ENCODE results near the gene HTR3D. TPM values are rescaled to one million over a fixed set of nuclear protein-coding genes. Genes with fewer than 3 reads are reported as not detected.
"Not testable (repeated sequence)": the region's sequence is repeated elsewhere in the genome, so short reads cannot be mapped to it uniquely, and the experiment has no call there.

The HTR3D gene
- total RNA-seq, 1 experiment from 2014 or later, result not detected

DNA sequence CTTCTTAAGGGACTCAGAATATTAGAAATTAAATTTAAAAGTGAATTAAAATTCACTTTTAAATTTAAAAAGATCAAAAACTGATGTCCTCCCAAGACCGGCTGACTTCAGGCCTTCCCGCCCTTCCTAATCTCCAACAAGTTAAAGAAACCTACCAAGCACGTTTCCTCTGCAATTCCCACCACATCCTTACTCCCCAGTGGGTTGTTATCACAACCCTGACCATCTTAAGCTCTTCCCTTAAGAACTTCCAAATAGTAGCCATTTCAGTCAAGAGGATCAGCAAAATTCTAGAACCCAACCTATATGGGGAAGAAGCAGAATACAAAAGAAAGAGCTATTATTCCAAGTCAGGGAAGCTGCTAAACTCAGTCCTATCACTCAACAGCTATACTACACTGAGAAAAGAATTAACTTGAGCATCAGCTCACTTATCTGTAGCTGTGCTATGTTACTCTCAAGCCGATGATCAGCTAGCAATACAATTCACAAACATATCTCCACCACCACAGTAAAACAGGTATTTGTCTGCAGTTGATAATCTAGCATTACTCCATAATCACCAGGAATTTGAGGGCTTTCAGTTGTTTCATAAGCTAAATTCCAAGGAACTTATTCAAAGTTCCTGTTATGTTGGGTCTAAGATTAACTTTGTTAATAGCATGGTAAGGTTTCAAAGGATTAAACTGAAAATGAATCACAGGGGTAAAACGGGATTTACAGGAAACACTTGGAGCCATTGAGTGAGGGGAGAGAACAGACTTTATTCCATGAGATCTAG is 28.2 kb upstream of the HTR3D start:
- ChIA-PET CTCF (no interaction called here), POLR2A (ENCODE audit: low non-redundant PET) (no interaction called here)
- Histone ChIP-seq H3K27ac (ENCODE audit: low read depth, low read length, poor library complexity, severe bottlenecking) (no peak overlapping the region), H3K4me3 (ENCODE audit: low read depth, low read length, poor library complexity, severe bottlenecking) (no peak overlapping the region), H3K27me3 (replicated peaks; ENCODE audit: insufficient read depth, low read depth, low read length, poor library complexity) (no peaks in the 10 kb centered on the region), H3K4me1 (ENCODE audit: insufficient read depth, low read length, poor library complexity, severe bottlenecking) (peaks cover 14% of the 10 kb centered on the region), H3K9me3 (ENCODE audit: low read depth, low read length, poor library complexity, severe bottlenecking) (no peaks in the 10 kb centered on the region), H3K36me3 (ENCODE audit: insufficient read depth, low read length, poor library complexity, severe bottlenecking) (peaks cover 3% of the 10 kb centered on the region)
- TF ChIP-seq, protein P1, sequence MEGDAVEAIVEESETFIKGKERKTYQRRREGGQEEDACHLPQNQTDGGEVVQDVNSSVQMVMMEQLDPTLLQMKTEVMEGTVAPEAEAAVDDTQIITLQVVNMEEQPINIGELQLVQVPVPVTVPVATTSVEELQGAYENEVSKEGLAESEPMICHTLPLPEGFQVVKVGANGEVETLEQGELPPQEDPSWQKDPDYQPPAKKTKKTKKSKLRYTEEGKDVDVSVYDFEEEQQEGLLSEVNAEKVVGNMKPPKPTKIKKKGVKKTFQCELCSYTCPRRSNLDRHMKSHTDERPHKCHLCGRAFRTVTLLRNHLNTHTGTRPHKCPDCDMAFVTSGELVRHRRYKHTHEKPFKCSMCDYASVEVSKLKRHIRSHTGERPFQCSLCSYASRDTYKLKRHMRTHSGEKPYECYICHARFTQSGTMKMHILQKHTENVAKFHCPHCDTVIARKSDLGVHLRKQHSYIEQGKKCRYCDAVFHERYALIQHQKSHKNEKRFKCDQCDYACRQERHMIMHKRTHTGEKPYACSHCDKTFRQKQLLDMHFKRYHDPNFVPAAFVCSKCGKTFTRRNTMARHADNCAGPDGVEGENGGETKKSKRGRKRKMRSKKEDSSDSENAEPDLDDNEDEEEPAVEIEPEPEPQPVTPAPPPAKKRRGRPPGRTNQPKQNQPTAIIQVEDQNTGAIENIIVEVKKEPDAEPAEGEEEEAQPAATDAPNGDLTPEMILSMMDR (conservative IDR thresholded peaks at IDR 0.05; ENCODE audit: low read depth, low read length), result no peak
- no peak for TF ChIP-seq EZH2 (IDR thresholded peaks at IDR 0.05; ENCODE audit: borderline replicate concordance, low read depth, low read length, poor library complexity, severe bottlenecking)
- no TSS peak for BruUV-seq (replicated peaks)
- DNase-seq (ENCODE audit: low spot score), result no peak
- intact Hi-C loops (cut with micrococcal nuclease; ENCODE audit: unreplicated experiment), result no loop called here

DNA sequence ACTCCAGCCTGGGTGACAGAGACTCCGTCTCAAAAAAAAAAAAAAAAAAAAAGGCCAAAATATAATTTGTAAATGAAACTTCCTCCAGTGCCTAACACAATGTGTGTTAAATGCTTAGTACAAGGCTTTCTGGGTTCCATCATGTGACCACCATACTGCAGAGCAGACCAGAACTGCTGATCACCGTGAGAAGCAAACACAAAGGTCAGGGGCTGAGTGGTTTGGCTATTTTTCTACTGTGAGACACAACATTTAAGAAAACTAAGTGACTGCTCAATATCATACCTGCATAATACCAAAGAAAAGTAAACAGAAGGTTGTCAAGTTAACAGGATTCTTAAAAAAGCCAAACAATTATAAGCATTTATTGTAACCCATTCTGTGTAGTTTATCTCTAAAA is 27.1 kb upstream of the HTR3D start:
- H3K4me1 ChIP-seq (ENCODE audit: insufficient read depth, low read length, poor library complexity, severe bottlenecking), result peaks cover 14% of the 10 kb centered on the region
- H3K27me3 ChIP-seq (replicated peaks; ENCODE audit: insufficient read depth, low read depth, low read length, poor library complexity), result no peaks in the 10 kb centered on the region
- POLR2A ChIA-PET (ENCODE audit: low non-redundant PET), result no interaction called here
- TF ChIP-seq, protein P1 (conservative IDR thresholded peaks at IDR 0.05; ENCODE audit: low read depth, low read length), result no peak
- no peak for TF ChIP-seq EZH2 (IDR thresholded peaks at IDR 0.05; ENCODE audit: borderline replicate concordance, low read depth, low read length, poor library complexity, severe bottlenecking)
- peaks cover 3% of the 10 kb centered on the region for H3K36me3 ChIP-seq (ENCODE audit: insufficient read depth, low read length, poor library complexity, severe bottlenecking)
- no peak overlapping the region for H3K27ac ChIP-seq (ENCODE audit: low read depth, low read length, poor library complexity, severe bottlenecking)
- no peak overlapping the region for H3K4me3 ChIP-seq (ENCODE audit: low read depth, low read length, poor library complexity, severe bottlenecking)
- BruUV-seq (replicated peaks), result no TSS peak
- intact Hi-C loops (cut with micrococcal nuclease; ENCODE audit: unreplicated experiment), result no loop called here
- H3K9me3 ChIP-seq (ENCODE audit: low read depth, low read length, poor library complexity, severe bottlenecking), result no peaks in the 10 kb centered on the region
- DNase-seq (ENCODE audit: low spot score), result no peak
- CTCF ChIA-PET, result no interaction called here

DNA sequence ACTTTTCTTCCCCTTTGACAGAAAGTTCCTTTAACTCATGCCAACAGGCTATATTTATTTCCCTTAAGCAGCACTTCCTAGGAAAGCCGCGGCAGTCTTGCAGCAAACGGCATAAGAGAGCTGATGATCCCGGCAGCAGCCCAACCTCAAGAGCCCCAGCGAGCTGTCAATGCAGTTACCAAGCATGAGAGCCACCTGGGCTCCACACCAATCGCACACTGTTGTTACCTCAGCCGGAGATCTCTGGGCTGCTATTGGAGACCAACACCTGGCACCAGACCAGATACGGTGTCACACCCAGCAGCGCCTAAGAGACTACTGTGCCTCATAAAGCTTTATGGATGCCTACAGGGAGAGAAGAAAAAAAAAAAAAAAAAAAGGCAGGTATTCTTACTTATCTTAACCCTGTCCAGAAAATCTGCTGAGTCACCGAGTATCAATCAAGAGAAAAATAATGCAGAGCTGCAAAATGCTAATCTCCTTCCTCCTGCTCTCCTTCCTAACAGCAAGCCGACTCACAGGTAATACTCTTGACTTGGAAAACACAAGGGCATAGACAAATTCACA is 25.5 kb upstream of the HTR3D start:
- POLR2A ChIA-PET (ENCODE audit: low non-redundant PET), result interaction anchor here (0.5 kb wide), 1 partner anchor 1963 kb away, joined by 4 read pairs; no protein-coding TSS in a partner anchor
- no TSS peak for BruUV-seq (replicated peaks)
- peak; percentile 62 for DNase-seq (ENCODE audit: low spot score)

DNA sequence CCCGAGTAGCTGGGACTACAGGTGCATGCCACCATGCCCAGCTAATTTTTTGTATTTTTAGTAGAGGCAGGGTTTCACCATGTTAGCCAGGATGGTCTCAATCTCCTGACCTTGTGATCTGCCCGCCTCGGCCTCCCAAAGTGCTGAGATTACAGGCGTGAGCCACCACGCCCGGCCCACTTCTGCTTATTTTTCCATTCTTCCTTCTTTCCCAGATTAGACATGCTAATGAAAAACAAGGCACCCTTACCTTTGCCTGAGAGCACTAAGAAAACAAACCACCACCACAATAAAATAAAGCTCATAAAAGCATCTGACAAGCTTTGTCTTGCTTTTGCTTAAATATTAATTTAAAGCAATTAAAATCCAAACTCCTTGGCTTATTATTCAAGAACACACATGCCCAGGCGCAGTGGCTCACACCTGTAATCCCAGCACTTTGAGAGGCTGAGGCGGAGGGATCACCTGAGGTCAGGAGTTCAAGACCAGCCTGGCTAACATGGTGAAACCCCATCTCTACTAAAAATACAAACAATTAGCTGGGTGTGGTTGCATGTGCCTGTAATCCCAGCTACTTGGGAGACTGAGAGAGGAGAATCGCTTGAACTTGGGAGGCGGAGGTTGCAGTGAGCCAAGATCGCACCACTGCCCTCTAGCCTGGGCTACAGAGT is 24.3 kb upstream of the HTR3D start:
- H3K27ac ChIP-seq (ENCODE audit: low read depth, low read length, poor library complexity, severe bottlenecking); DNase-seq (ENCODE audit: low spot score); H3K4me3 ChIP-seq (ENCODE audit: low read depth, low read length, poor library complexity, severe bottlenecking); H3K9me3 ChIP-seq (ENCODE audit: low read depth, low read length, poor library complexity, severe bottlenecking); H3K27me3 ChIP-seq (replicated peaks; ENCODE audit: insufficient read depth, low read depth, low read length, poor library complexity); CTCF ChIA-PET; H3K36me3 ChIP-seq (ENCODE audit: insufficient read depth, low read length, poor library complexity, severe bottlenecking); BruUV-seq (replicated peaks); intact Hi-C loops (cut with micrococcal nuclease; ENCODE audit: unreplicated experiment): not testable (repeated sequence)
- H3K4me1 ChIP-seq (ENCODE audit: insufficient read depth, low read length, poor library complexity, severe bottlenecking), result peaks cover 14% of the 10 kb centered on the region
- POLR2A ChIA-PET (ENCODE audit: low non-redundant PET), result interaction anchor here (0.6 kb wide), 1 partner anchor 737 kb away, joined by 3 read pairs; no protein-coding TSS in a partner anchor

More for the DNA sequence above, 25.5 kb upstream of the HTR3D start:
- peaks cover 3% of the 10 kb centered on the region for H3K36me3 ChIP-seq (ENCODE audit: insufficient read depth, low read length, poor library complexity, severe bottlenecking)
- peak overlapping the region; percentile 14 for H3K27ac ChIP-seq (ENCODE audit: low read depth, low read length, poor library complexity, severe bottlenecking)
- no peak for TF ChIP-seq EZH2 (IDR thresholded peaks at IDR 0.05; ENCODE audit: borderline replicate concordance, low read depth, low read length, poor library complexity, severe bottlenecking)
- TF ChIP-seq, protein P1 (conservative IDR thresholded peaks at IDR 0.05; ENCODE audit: low read depth, low read length), result no peak
- H3K4me1 ChIP-seq (ENCODE audit: insufficient read depth, low read length, poor library complexity, severe bottlenecking), result peaks cover 14% of the 10 kb centered on the region
- no peak overlapping the region for H3K4me3 ChIP-seq (ENCODE audit: low read depth, low read length, poor library complexity, severe bottlenecking)
- intact Hi-C loops (cut with micrococcal nuclease; ENCODE audit: unreplicated experiment), result no loop called here
- CTCF ChIA-PET, result interaction anchor here (0.6 to 0.7 kb wide), 2 partner anchors 9 to 387 kb away, joined by 5 to 10 read pairs; no protein-coding TSS in a partner anchor
- no peaks in the 10 kb centered on the region for H3K27me3 ChIP-seq (replicated peaks; ENCODE audit: insufficient read depth, low read depth, low read length, poor library complexity)
- no peaks in the 10 kb centered on the region for H3K9me3 ChIP-seq (ENCODE audit: low read depth, low read length, poor library complexity, severe bottlenecking)

Data from A673 (cell line).